Activated CD4-positive, alpha-beta T cell treated with anti-CD3 and anti-CD28 coated beads, Interleukin-2, amount 50 U/mL, for 16 hours (primary cell): ENCODE measurements around the gene MAPK8IP2.
"Not testable (repeated sequence)": the region's sequence is repeated elsewhere in the genome, so short reads cannot be mapped to it uniquely, and the experiment has no call there.

Experiments
- DNase-seq: peaks from one replicate; pipeline ENCODE4 v3.0.0-alpha.2; 2020

MAPK8IP2 gene

GRCh38 chr22:50613291-50613981 is 12.8 kb downstream of the MAPK8IP2 start:
- no peak for DNase-seq

GRCh38 chr22:50614296-50614695 is 13.7 kb downstream of the MAPK8IP2 start:
- not testable (repeated sequence) for DNase-seq

DNA sequence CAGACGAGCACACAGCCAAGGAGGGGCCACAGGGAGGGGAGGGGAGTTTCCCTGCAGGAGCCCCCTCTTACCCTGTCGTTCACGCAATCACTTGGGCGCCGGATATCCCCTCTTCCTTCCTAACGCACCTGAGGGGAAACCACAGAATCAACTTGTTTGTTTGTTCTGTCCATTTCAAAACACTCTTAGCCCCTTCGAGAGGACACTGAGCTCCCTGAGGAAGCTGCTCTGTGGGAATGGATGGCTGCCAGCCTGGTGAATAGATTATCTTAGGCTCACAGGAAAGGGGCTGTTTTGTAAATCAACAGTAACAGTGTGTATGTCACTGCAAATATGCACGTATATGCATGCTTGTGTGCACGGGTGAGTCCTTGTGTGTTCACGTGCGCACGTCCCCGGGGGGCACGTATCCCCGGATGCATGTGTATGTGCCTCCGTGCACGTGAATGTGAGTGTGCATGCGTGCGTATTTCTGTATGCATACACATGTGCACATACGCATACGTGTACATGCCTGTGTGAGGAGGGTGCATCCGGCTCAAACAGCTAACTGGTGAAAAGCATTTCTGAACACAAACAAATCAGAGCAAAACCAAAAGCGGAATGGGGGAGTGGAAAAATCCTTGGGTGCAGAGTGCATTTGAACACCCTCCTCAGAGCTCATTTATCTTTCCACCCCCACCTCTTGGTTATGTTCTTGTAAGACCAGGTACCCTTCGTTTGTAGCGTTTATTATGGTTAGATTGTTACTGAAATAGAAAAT is 20.2 kb downstream of the MAPK8IP2 start:
- DNase-seq, result peak; percentile 86

DNA sequence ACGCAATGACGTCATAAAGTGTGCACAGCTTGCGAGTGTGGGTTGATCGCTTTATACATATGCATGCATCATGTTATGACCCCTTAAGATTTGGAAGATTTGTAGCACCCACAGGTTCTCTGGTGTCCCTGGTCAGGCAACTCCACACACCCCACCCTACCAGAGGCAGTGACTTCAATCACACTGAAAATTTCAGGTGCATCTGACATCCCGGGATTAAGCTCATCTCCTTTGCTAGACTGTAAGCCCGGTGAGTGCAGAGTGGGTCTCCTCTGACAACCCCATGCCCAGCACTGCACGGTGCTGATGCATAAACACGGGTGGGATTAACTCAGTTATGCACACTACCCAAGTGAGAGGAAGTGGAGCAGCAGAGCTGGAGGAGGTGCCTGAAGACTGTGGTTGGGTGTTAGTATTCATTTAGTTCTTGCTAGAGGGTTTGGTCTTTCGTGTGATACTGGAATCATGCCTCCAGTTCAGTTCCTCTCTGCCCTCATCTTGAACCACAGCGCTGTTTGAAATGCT is 20.8 kb downstream of the MAPK8IP2 start:
- DNase-seq, result peak; percentile 88

DNA sequence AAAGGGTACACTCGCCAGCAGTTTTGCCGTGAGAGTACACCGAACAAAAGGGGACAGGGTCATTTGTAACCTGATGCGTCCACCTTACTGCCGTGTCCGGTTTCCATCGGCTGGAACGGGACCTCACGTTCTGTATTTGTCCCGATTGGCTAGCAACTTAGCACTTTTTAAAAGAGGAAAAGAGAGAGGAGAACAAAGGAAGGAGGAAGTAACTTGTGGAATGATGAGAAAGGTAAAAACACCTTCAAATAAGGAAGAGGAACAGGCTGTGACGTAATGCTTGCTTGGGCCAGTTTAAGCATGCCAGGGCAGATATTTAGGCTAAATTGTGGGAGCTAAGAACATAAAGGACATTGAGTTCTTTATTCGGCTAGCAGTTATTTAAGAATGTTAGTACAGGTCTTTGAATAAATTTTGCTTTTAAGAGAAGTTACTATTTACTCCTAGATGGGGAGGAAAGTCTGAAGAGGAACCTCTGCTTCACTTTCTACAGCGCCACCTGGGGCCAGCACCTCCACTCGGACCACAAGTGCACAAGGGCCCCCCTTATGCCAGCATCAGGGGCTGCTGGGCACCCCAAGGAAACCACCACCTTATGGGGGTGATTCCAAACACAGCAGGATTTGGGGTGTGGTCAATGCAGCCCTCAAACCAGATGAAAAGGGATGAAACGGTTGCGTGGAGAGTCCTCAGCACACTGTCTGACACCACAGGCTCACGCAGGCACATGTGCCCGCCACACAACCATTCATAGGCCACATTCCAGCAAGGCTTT is 21.5 kb downstream of the MAPK8IP2 start:
- peak; percentile 31 for DNase-seq

DNA sequence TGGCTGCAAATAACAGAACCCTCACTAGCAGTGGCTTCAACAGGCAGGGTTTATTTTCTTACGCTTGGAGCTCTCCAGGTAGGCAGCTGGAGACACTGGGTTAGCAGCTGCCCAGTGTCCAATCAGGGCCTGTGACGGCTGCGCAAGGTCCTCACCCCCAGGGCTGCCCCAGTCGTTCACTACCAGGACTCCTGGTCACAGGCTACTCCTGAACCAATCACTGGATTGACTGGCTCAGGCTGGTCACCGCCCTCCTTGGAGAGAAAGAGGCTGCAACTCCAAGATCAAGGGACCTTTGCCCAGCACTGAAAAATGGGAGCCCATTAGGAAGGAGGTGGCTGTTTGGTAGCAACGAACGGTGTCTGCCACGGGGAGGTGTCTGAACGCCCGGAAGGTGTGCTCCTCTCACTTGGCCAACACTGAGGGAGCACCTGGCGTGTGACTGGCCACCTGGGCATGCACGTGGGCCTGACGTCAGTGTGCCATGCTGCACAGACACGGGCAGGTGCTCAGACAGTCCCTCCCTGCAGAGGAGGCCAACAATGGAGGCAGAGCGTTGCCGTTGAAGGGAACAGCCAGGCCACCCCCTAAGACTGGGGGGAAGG is 22.2 kb downstream of the MAPK8IP2 start:
- no peak for DNase-seq

DNA sequence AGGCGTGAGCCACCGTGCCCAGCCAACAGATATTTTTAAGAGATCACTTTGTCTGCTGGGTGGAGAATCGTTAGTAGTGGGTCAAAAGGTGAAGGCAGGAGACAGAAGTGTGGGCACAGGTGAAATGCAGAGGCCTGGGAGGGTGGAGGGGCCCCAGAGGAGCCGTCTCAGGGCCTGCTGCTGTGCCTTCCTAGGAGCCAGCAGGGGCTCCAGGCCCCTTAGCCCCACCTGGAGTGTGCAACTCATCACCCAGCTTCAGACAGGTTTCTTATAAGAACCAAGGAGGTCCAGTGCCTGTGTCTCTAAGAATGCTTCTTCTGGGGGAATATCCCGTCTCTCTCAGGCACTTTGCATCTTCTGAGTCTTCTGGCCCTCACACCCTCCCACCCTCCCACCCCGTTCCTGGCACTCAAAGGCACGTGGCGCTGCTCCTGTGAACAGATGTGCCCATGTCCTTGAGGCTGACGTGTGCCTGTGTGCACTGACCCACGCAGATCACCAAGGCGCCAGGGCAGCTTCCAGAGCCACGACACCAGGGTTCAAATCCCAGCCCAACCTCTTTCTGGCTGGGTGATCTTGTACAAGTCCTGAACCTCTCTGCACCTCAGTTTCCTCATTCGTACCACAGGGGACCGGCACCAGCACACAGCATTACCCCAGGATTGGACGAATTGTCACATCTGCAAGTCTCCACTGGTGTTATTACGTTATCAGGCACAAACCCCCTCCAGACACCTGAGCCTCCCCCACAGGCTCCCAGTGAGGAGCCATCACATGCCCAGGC is 23.9 kb downstream of the MAPK8IP2 start:
- no peak for DNase-seq

DNA sequence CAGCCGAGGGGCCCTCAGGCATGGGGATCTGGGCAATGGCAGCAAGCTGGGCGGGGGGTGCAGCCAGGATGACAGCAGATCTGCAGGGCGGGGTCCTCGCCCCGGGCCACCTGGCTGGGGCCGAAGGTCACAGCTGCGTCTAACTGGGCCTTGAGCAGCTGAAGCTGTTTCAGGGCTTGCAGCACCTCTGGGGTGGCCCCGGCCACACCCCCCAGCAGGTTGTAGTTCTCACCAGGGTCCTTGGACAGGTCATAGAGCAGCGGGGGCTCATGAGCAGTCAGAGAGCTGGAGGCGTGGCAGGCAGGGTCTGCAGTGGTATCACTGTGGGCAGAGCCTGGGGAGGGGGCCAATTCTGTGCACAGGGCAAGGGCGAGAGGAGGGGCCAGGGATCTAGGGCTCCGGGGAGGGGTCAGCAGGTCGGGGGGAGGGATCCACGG is 24.6 kb downstream of the MAPK8IP2 start:
- DNase-seq, result no peak

DNA sequence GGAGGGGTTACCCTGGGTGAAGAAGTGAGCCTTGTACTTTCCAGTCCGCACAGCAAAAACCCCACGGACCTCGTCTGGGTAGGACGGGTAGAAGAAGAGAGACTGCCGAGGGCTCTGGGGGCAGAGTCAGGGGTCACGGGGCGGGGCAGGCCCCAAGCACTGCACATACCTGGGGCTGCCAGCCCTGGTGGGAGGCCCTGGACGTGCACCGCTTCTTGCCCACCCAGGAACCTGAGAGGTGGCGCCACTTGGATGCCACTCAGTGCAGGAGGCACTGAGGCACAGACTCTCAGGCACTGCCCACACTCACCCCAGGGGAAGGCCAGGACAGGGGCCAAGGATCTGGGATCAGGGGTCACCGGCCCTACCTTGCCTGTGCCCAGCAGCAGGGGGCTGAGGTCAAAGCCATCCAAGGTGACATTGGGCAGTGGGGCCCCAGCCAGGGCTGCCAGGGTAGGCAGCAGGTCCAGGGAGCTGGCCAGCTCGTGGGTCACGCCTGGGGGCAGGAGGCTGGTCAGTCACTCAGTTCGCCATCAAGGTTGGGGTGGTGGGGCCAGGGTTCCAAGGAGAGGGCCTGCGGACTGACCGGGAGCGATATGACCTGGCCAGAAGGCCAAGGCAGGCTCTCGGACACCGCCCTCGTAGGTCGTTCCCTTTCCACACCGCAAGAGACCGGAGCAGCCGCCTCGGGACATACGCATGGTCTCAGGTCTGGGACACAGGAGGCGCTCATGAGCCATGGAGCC is 25.1 kb downstream of the MAPK8IP2 start:
- no peak for DNase-seq

GRCh38 chr22:50626314-50626849 is 25.8 kb downstream of the MAPK8IP2 start:
- no peak for DNase-seq

- DNase-seq, result no peak
Measured at GRCh38 chr22:50626850-50627641, 26.5 kb downstream of the MAPK8IP2 start.

GRCh38 chr22:50627642-50628542 is 27.3 kb downstream of the MAPK8IP2 start, which contains the start of gene ARSA:
ARSA (minus strand) TSS chr22:50628152; CDS start chr22:50627779, 373 bp downstream.
- peak; percentile 85 for DNase-seq

- peak; percentile 25 for DNase-seq
Measured at GRCh38 chr22:50628543-50629134, 28.0 kb downstream of the MAPK8IP2 start.

DNA sequence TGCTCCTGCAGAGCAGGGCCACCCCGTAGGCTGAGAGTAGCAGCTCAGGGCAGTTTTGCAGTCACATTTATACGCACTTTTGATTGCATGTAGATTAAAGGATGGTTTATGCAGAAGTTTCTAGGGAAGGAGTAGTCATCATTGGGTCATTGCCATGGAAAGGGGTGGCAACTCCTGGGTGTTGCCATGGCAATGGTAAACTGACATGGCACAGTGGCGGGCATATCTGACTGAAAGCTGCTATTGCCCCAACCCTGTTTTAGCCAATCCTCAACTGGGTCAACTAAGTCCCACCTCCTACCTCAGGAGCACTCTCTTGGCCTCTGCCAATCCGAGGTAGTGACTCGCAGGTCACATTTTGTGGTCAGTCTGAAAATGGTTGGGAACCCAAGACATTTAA is 29.8 kb downstream of the MAPK8IP2 start:
- DNase-seq, result no peak

GRCh38 chr22:50633086-50633485 is 32.5 kb downstream of the MAPK8IP2 start:
- no peak for DNase-seq

DNA sequence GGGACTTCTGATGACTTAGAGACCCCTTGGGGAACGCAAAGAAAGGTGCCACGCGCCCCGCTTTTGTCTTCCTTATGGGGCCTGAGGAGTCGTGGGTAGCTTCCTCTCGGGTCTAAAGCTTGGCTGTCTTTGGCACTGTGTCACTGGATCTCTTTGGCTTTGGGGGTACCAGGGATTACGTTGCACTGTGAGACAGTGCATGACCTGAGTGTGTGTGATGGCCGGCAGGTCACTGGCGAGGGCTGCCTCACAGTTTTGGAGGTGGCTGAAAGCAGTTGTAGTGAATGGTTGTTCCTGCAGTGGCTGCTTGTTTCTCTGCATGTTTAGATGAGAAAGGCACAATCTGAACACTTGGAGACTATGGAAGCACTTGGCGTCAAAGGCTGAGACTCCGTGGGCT is 33.2 kb downstream of the MAPK8IP2 start:
- no peak for DNase-seq

DNA sequence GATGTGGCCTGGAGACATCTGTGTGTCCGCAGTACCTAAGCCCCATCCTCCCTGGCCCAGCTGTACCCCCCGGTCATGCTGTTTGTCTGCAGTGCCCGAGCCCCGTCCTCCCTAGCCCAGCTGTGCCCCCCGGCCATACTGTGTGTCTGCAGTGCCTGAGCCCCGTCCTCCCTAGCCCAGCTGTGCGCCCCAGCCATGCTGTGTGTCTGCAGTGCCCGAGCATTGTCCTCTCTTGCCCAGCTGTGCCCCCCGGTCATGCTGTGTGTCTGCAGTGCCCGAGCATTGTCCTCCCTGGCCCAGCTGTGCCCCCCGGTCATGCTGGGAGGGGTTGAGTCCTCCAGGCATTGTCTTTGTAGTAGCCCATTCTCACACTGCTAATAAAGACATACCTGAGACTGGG is 35.0 kb downstream of the MAPK8IP2 start:
- no peak for DNase-seq

- not testable (repeated sequence) for DNase-seq
Measured at GRCh38 chr22:50640296-50640695, 39.7 kb downstream of the MAPK8IP2 start.
